ENCODE results near the gene GBP5. TPM values are rescaled to one million over a fixed set of nuclear protein-coding genes. Genes with fewer than 3 reads are reported as not detected.

The GBP5 gene
- total RNA-seq, 2 experiments from 2014 or later = not detected

DNA sequence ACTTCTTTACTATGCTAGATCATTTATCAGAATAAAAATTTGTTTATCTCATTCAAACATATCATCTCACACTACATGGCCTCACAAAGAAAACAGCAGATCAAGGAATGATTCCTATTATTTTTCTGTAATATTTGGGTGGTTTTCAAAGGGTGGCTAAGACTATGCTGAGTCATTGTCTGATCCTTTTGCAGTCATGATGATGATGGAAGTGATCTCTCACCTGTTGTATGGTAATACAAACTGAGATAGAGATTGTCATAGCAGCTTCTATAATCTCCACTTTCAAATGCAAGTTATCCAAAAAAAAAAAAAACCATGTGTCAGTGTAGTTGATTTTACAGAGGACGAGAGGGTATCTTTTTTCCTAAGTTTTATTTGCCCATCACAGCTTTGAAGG is 37.2 kb upstream of the GBP5 start:
- Histone ChIP-seq H3K4me2 (ENCODE audit: low read length) (no peak overlapping the region), H3K79me2 (ENCODE audit: insufficient read depth, low read depth, low read length) (no peaks in the 10 kb centered on the region), H3K9me2 (ENCODE audit: insufficient read depth, low read length) (no peaks in the 10 kb centered on the region), H3K36me3 (ENCODE audit: insufficient read depth, low read length) (no peaks in the 10 kb centered on the region), H3K27ac (ENCODE audit: low read depth, low read length, poor library complexity, severe bottlenecking) (no peak overlapping the region), H4K20me1 (ENCODE audit: insufficient read depth, low read length) (no peaks in the 10 kb centered on the region), H3K4me3 (ENCODE audit: low read depth, low read length, poor library complexity, severe bottlenecking) (no peak overlapping the region), H2AFZ (ENCODE audit: low read length) (no peak overlapping the region), H3K4me1 (ENCODE audit: insufficient read depth, low read length, poor library complexity, severe bottlenecking) (no peaks in the 10 kb centered on the region), H3K9me3 (ENCODE audit: low read length) (no peaks in the 10 kb centered on the region)
- ChIA-PET CTCF (ENCODE audit: unreplicated experiment) (no interaction called here), POLR2A (no interaction called here)
- intact Hi-C loops (cut with micrococcal nuclease; ENCODE audit: unreplicated experiment) = no loop called here
- no peak for DNase-seq (ENCODE audit: low spot score)
- TF ChIP-seq EZH2phosphoT487 (IDR thresholded peaks at IDR 0.05; ENCODE audit: borderline replicate concordance, low read depth, low read length) = no peak
- TF ChIP-seq, protein P1, sequence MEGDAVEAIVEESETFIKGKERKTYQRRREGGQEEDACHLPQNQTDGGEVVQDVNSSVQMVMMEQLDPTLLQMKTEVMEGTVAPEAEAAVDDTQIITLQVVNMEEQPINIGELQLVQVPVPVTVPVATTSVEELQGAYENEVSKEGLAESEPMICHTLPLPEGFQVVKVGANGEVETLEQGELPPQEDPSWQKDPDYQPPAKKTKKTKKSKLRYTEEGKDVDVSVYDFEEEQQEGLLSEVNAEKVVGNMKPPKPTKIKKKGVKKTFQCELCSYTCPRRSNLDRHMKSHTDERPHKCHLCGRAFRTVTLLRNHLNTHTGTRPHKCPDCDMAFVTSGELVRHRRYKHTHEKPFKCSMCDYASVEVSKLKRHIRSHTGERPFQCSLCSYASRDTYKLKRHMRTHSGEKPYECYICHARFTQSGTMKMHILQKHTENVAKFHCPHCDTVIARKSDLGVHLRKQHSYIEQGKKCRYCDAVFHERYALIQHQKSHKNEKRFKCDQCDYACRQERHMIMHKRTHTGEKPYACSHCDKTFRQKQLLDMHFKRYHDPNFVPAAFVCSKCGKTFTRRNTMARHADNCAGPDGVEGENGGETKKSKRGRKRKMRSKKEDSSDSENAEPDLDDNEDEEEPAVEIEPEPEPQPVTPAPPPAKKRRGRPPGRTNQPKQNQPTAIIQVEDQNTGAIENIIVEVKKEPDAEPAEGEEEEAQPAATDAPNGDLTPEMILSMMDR (conservative IDR thresholded peaks at IDR 0.05; ENCODE audit: low read length) = no peak
- no TSS peak for BruUV-seq (replicated peaks)

DNA sequence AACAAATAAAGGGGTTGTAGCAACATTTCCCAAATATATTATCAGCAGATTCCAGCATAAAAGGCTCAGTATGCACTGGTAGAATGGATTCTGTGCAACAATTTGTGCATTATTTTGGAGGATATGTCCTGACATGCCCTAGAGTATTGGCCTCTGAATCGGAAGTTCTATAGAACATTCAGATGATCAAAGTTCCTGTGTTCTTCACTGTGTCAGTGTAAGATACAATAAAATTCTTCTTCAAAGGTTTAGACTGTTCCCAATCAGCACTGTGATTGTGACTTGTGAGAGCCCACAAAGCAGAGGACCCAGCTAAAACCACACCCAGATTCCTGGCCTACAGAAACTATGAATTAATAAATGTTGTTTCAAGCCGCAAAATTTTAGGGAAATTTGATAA is 33.6 kb upstream of the GBP5 start:
- H3K4me2 ChIP-seq (ENCODE audit: low read length) = no peak overlapping the region
- no TSS peak for BruUV-seq (replicated peaks)
- no peak overlapping the region for H2AFZ ChIP-seq (ENCODE audit: low read length)
- H3K79me2 ChIP-seq (ENCODE audit: insufficient read depth, low read depth, low read length) = no peaks in the 10 kb centered on the region
- no peak overlapping the region for H3K4me3 ChIP-seq (ENCODE audit: low read depth, low read length, poor library complexity, severe bottlenecking)
- no peak overlapping the region for H3K27ac ChIP-seq (ENCODE audit: low read depth, low read length, poor library complexity, severe bottlenecking)
- intact Hi-C loops (cut with micrococcal nuclease; ENCODE audit: unreplicated experiment) = no loop called here
- no peaks in the 10 kb centered on the region for H3K36me3 ChIP-seq (ENCODE audit: insufficient read depth, low read length)
- H3K4me1 ChIP-seq (ENCODE audit: insufficient read depth, low read length, poor library complexity, severe bottlenecking) = no peaks in the 10 kb centered on the region
- TF ChIP-seq EZH2phosphoT487 (IDR thresholded peaks at IDR 0.05; ENCODE audit: borderline replicate concordance, low read depth, low read length) = no peak
- TF ChIP-seq, protein P1 (conservative IDR thresholded peaks at IDR 0.05; ENCODE audit: low read length) = no peak
- DNase-seq (ENCODE audit: low spot score) = no peak
- CTCF ChIA-PET (ENCODE audit: unreplicated experiment) = no interaction called here
- H3K9me3 ChIP-seq (ENCODE audit: low read length) = no peaks in the 10 kb centered on the region
- POLR2A ChIA-PET = no interaction called here
- no peaks in the 10 kb centered on the region for H3K9me2 ChIP-seq (ENCODE audit: insufficient read depth, low read length)
- no peaks in the 10 kb centered on the region for H4K20me1 ChIP-seq (ENCODE audit: insufficient read depth, low read length)

- ChIA-PET CTCF (ENCODE audit: unreplicated experiment) (no interaction called here), POLR2A (interaction anchor here (1.0 kb wide), 1 partner anchor 18 kb away, joined by 3 read pairs; no protein-coding TSS in a partner anchor)
- H4K20me1 ChIP-seq (ENCODE audit: insufficient read depth, low read length) = no peaks in the 10 kb centered on the region
- TF ChIP-seq EZH2phosphoT487 (IDR thresholded peaks at IDR 0.05; ENCODE audit: borderline replicate concordance, low read depth, low read length) = no peak
- TF ChIP-seq, protein P1 (conservative IDR thresholded peaks at IDR 0.05; ENCODE audit: low read length) = no peak
- no peaks in the 10 kb centered on the region for H3K4me1 ChIP-seq (ENCODE audit: insufficient read depth, low read length, poor library complexity, severe bottlenecking)
- no peak overlapping the region for H3K4me2 ChIP-seq (ENCODE audit: low read length)
- no peak for DNase-seq (ENCODE audit: low spot score)
- no peak overlapping the region for H3K27ac ChIP-seq (ENCODE audit: low read depth, low read length, poor library complexity, severe bottlenecking)
- no peaks in the 10 kb centered on the region for H3K9me3 ChIP-seq (ENCODE audit: low read length)
- H2AFZ ChIP-seq (ENCODE audit: low read length) = no peak overlapping the region
- no peaks in the 10 kb centered on the region for H3K9me2 ChIP-seq (ENCODE audit: insufficient read depth, low read length)
- intact Hi-C loops (cut with micrococcal nuclease; ENCODE audit: unreplicated experiment) = no loop called here
- H3K36me3 ChIP-seq (ENCODE audit: insufficient read depth, low read length) = no peaks in the 10 kb centered on the region
- no peak overlapping the region for H3K4me3 ChIP-seq (ENCODE audit: low read depth, low read length, poor library complexity, severe bottlenecking)
- BruUV-seq (replicated peaks) = no TSS peak
- H3K79me2 ChIP-seq (ENCODE audit: insufficient read depth, low read depth, low read length) = no peaks in the 10 kb centered on the region
Observed at GRCh38 chr1:89305493-89305892, 32.8 kb upstream of the GBP5 start.

Data from OCI-LY7 (cell line).